Smooth muscle cell (in vitro differentiated cells): ENCODE measurements around the gene HECTD4. TPM values are rescaled to one million over a fixed set of nuclear protein-coding genes. Genes with fewer than 3 reads are reported as not detected.

ENCODE experiments used
- DNase-seq: peaks from one replicate; lab custom pipeline; 2025; ENCODE audit not compliant: unreplicated experiment; lab: John Stamatoyannopoulos, UW
- H2AFZ ChIP-seq: fragments of 200-600 bp; sonication (generic); 2 replicates; pipeline ENCODE4 v1.6.0; 2016; ENCODE audit warnings: antibody characterized with exemption, low read depth, mild to moderate bottlenecking
- H3F3A ChIP-seq: fragments of 200-600 bp; sonication (generic); 2 replicates; pipeline ENCODE4 v1.6.0; 2017; ENCODE audit warnings: antibody characterized with exemption, low read depth
- H3K27ac ChIP-seq: fragments of 200-600 bp; sonication (generic); 2 replicates; pipeline ENCODE4 v1.5.1; 2016; ENCODE audit warnings: low read depth, mild to moderate bottlenecking
- H3K27me3 ChIP-seq: fragments of 200-600 bp; sonication (generic); 2 replicates; pipeline ENCODE4 v1.6.1; 2016; ENCODE audit warnings: low read depth, mild to moderate bottlenecking
- H3K36me3 ChIP-seq: fragments of 200-600 bp; sonication (generic); 2 replicates; pipeline ENCODE4 v1.5.1; 2016; ENCODE audit warnings: low read depth
- H3K4me1 ChIP-seq: fragments of 200-600 bp; sonication (generic); 2 replicates; pipeline ENCODE4 v1.5.1; 2016; ENCODE audit warnings: low read depth
- H3K4me2 ChIP-seq: fragments of 200-600 bp; sonication (generic); 2 replicates; pipeline ENCODE4 v1.6.0; 2016; ENCODE audit warnings: mild to moderate bottlenecking
- H3K4me3 ChIP-seq: fragments of 200-600 bp; sonication (generic); 2 replicates; pipeline ENCODE4 v1.5.1; 2016; ENCODE audit warnings: mild to moderate bottlenecking
- H3K79me2 ChIP-seq: fragments of 200-600 bp; sonication (generic); 2 replicates; pipeline ENCODE4 v1.6.0; 2016; ENCODE audit warnings: low read depth, mild to moderate bottlenecking
- H3K9ac ChIP-seq: fragments of 200-600 bp; sonication (generic); 2 replicates; pipeline ENCODE4 v1.6.0; 2016; ENCODE audit warnings: low read depth
- H3K9me3 ChIP-seq: fragments of 200-600 bp; sonication (generic); replicated peaks from 2 replicates; pipeline ENCODE4 v1.5.1; 2016; ENCODE audit warnings: low read depth
- H4K20me1 ChIP-seq: fragments of 200-600 bp; sonication (generic); 2 replicates; pipeline ENCODE4 v1.6.0; 2016; ENCODE audit warnings: low read depth
- CTCF ChIP-seq: fragments of 200-600 bp; sonication (generic); IDR thresholded peaks from 2 replicates; pipeline ENCODE4 v1.5.1; 2017; ENCODE audit warnings: borderline replicate concordance, mild to moderate bottlenecking, antibody characterized with exemption; ENCODE audit not compliant: insufficient read depth, poor library complexity, severe bottlenecking
- WGBS: methylation state at CpG from one replicate; pipeline ENCODE4 v1.1.7; 2016; ENCODE audit warnings: low lambda C conversion rate; 5-methylcytosine and 5-hydroxymethylcytosine counted together
- polyA plus RNA-seq: library from polyadenylated mRNA; unstranded; fragments of >200 nt; fragmentation: Nextera tagmentation; extraction: Ambion mirVana; gene quantifications from 2 replicates; pipeline ENCODE4 v1.2.1, GENCODE V29; 2016
- total RNA-seq: library from RNA; depleted of rRNA; stranded (reverse); fragments of >200 nt; gene quantifications from 2 replicates; pipeline ENCODE4 v1.2.3, GENCODE V29; 2014

HECTD4 gene
- total and polyA plus RNA-seq, 2 experiments from 2014 or later: 6.6 to 16.9 TPM

DNA sequence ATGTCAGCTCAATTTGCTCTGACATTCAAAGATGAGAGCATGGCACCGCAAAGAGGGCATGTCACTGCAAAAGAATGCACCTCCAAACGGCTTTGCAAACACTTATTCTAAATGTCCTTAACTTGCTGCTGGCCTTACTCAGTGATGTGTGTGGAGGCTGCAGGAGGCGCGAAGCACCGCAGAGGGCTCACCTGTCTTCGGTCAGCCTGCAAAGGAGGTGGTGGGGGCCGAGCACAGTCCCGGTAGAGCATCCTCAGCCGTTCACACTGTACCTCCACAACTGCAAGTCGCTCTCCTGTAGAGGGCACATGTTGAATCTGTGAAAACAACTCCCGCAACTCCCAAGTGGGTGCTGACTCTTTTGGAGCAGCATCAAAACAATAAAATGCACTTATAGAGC lies 163.0 kb downstream of the HECTD4 start:
- Histone ChIP-seq H2AFZ (no peak overlapping the region), H3K27ac (no peak overlapping the region), H3K36me3 (no peaks in the 10 kb centered on the region), H3K4me2 (no peak overlapping the region), H3K4me3 (no peak overlapping the region), H4K20me1 (no peaks in the 10 kb centered on the region), H3K27me3 (no peaks in the 10 kb centered on the region), H3K79me2 (no peaks in the 10 kb centered on the region), H3K4me1 (no peaks in the 10 kb centered on the region), H3K9me3 (no peaks in the 10 kb centered on the region), H3F3A (no peaks in the 10 kb centered on the region), H3K9ac (no peak overlapping the region)
- WGBS: 89% methylated on average over 11 of the region's 11 CpGs
- no peak for DNase-seq
- TF ChIP-seq CTCF: no peak

GRCh38 chr12:112218150-112218549 lies 164.1 kb downstream of the HECTD4 start:
- Histone ChIP-seq H3K4me2 (no peak overlapping the region), H3K9me3 (no peaks in the 10 kb centered on the region), H3K79me2 (no peaks in the 10 kb centered on the region), H3K27me3 (no peaks in the 10 kb centered on the region), H3K27ac (no peak overlapping the region), H3K9ac (no peak overlapping the region), H3K4me3 (no peak overlapping the region), H3F3A (no peaks in the 10 kb centered on the region), H2AFZ (no peak overlapping the region), H3K36me3 (no peaks in the 10 kb centered on the region), H3K4me1 (no peaks in the 10 kb centered on the region), H4K20me1 (no peaks in the 10 kb centered on the region)
- no peak for TF ChIP-seq CTCF
- no peak for DNase-seq
- WGBS: 92% methylated on average over 3 of the region's 3 CpGs

- Histone ChIP-seq H3F3A (no peaks in the 10 kb centered on the region), H2AFZ (no peak overlapping the region), H3K27me3 (no peaks in the 10 kb centered on the region), H3K4me1 (no peaks in the 10 kb centered on the region), H3K36me3 (no peaks in the 10 kb centered on the region), H3K9ac (no peak overlapping the region), H4K20me1 (no peaks in the 10 kb centered on the region), H3K27ac (no peak overlapping the region), H3K79me2 (no peaks in the 10 kb centered on the region), H3K4me3 (no peak overlapping the region), H3K4me2 (no peak overlapping the region), H3K9me3 (no peaks in the 10 kb centered on the region)
- DNase-seq: no peak
- no peak for TF ChIP-seq CTCF
Measured at GRCh38 chr12:112217647-112218046, 164.6 kb downstream of the HECTD4 start.

- H3K4me3 ChIP-seq: no peak overlapping the region
- no peak overlapping the region for H3K4me2 ChIP-seq
- H3K4me1 ChIP-seq: no peaks in the 10 kb centered on the region
- H3K36me3 ChIP-seq: no peaks in the 10 kb centered on the region
- TF ChIP-seq CTCF: no peak
- over 99% methylated on average over 7 of the region's 7 CpGs for WGBS
- H3K9ac ChIP-seq: no peak overlapping the region
- no peaks in the 10 kb centered on the region for H3K79me2 ChIP-seq
- no peak overlapping the region for H2AFZ ChIP-seq
- no peaks in the 10 kb centered on the region for H3K9me3 ChIP-seq
- no peak overlapping the region for H3K27ac ChIP-seq
- no peaks in the 10 kb centered on the region for H3F3A ChIP-seq
- DNase-seq: no peak
- no peaks in the 10 kb centered on the region for H4K20me1 ChIP-seq
- H3K27me3 ChIP-seq: no peaks in the 10 kb centered on the region
Measured at GRCh38 chr12:112216223-112216622, 166.0 kb downstream of the HECTD4 start.
